Stimulated activated CD8-positive, alpha-beta memory T cell treated with anti-CD3 and anti-CD28 coated beads, Interleukin-15, amount 100 ng/mL, for 24 hours (primary cell): ENCODE measurements around the gene ZNF787.

Experiments
- DNase-seq: peaks from one replicate; pipeline ENCODE4 v3.0.0-alpha.2; 2020; ENCODE audit warnings: low read depth

The ZNF787 gene

GRCh38 chr19:56142897-56143434, 21.9 kb upstream of the ZNF787 start:
- DNase-seq: no peak

- DNase-seq: no peak
These were observed 21.1 kb upstream of the ZNF787 start for GRCh38 chr19:56142087-56142787.

GRCh38 chr19:56141417-56141993, 20.4 kb upstream of the ZNF787 start:
- DNase-seq: no peak

- DNase-seq: peak; percentile 91
These were observed 19.7 kb upstream of the ZNF787 start, which contains the start of gene ZNF444 for GRCh38 chr19:56140583-56141416. Gene ZNF444 (plus strand): TSS chr19:56141287. CDS start chr19:56146912, 5,625 bp downstream.

- DNase-seq: no peak
These were observed 18.9 kb upstream of the ZNF787 start for GRCh38 chr19:56139847-56140582.

- no peak for DNase-seq
These were observed 17.0 kb upstream of the ZNF787 start for GRCh38 chr19:56138069-56138468.

GRCh38 chr19:56137405-56137804, 16.3 kb upstream of the ZNF787 start:
- no peak for DNase-seq

- no peak for DNase-seq
These were observed 15.3 kb upstream of the ZNF787 start for GRCh38 chr19:56136362-56136761.

GRCh38 chr19:56134654-56134921, 13.5 kb upstream of the ZNF787 start:
- no peak for DNase-seq

- DNase-seq: no peak
These were observed 13.0 kb upstream of the ZNF787 start for GRCh38 chr19:56133858-56134653.

GRCh38 chr19:56132316-56132822, 11.3 kb upstream of the ZNF787 start:
- no peak for DNase-seq

GRCh38 chr19:56131651-56132050, 10.6 kb upstream of the ZNF787 start:
- no peak for DNase-seq

- no peak for DNase-seq
These were observed 8.9 kb upstream of the ZNF787 start for GRCh38 chr19:56130006-56130405.

- DNase-seq: no peak
These were observed 6.1 kb upstream of the ZNF787 start for GRCh38 chr19:56126983-56127780.

- no peak for DNase-seq
These were observed 4.9 kb upstream of the ZNF787 start for GRCh38 chr19:56125806-56126590.

GRCh38 chr19:56124578-56124977, 3.5 kb upstream of the ZNF787 start:
- DNase-seq: no peak

GRCh38 chr19:56123266-56123891, 2.3 kb upstream of the ZNF787 start:
- no peak for DNase-seq

GRCh38 chr19:56120371-56121179, 520 bp downstream of the ZNF787 start:
- peak; percentile 72 for DNase-seq
